ENCODE measurements around the gene SERTAD3. TPM values are rescaled to one million over a fixed set of nuclear protein-coding genes. Genes with fewer than 3 reads are reported as not detected.

Gene SERTAD3
- total and polyA plus RNA-seq, 2 donors (not counting 3 experiments of a cell fraction or from before 2014, with no cell fraction given): 13.3 to 29.9 TPM

DNA sequence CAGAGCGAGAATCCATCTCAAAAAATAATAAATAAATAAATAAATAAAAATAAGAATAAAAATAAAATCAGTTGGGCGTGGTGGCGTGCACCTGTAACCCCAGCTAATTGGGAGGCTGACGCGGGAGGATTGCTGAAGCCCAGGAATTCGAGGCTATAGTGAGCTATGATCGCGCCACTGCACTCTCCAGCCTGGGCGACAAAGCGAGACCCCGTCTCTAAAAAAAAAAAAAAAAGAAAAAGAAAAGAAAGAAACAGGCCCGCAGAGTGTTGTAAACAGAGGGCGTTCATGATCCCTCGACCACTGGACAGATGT is 23.7 kb downstream of the SERTAD3 start:
- Histone ChIP-seq H2AFZ (ENCODE audit: low read depth, low read length) (peak overlapping the region; percentile 17), H3K79me2 (ENCODE audit: control insufficient read depth, insufficient read depth, low read length) (peaks cover 30% of the 10 kb centered on the region), H3K9me1 (replicated peaks; ENCODE audit: control insufficient read depth, extremely low read depth, insufficient read depth, low read length) (no peaks in the 10 kb centered on the region), H3K9me3 (replicated peaks; ENCODE audit: control insufficient read depth, insufficient read depth, low read length) (no peaks in the 10 kb centered on the region), H3K4me2 (ENCODE audit: insufficient read depth, low read length) (peak overlapping the region; percentile 68), H3K4me3 (replicated peaks in 1 of 3; ENCODE audit: insufficient read depth in 1 of 3, low read depth in 1 of 3, low read length in 3 of 3) (peak overlapping the region in 2 of 3 experiments; percentile 22 to 54), H3K36me3 (ENCODE audit: control insufficient read depth in 2 of 2, extremely low read depth in 1 of 2, insufficient read depth in 2 of 2, low read length in 2 of 2) (peaks cover 8 to 9% of the 10 kb centered on the region in 2 experiments), H3K27ac (ENCODE audit: insufficient read depth, low read depth, low read length) (peak overlapping the region; percentile 75), H3K27me3 (ENCODE audit: control insufficient read depth in 2 of 2, insufficient read depth in 2 of 2, low read length in 2 of 2) (no peaks in the 10 kb centered on the region), H4K20me1 (replicated peaks; ENCODE audit: control insufficient read depth, extremely low read depth, insufficient read depth, low read length) (no peaks in the 10 kb centered on the region), H3K4me1 (ENCODE audit: control insufficient read depth, extremely low read depth, insufficient read depth, low read length) (peaks cover 27% of the 10 kb centered on the region), H3K9ac (replicated peaks; ENCODE audit: extremely low read depth, insufficient read depth, low read length) (peak overlapping the region; percentile 46)
- intact Hi-C loops (cut with micrococcal nuclease): loop anchor here (2.0 to 5.0 kb wide), 2 partner anchors 73 to 178 kb away; partner anchors contain the start of genes C19orf47 and PLD3
- no peak for TF ChIP-seq EZH2 (IDR thresholded peaks at IDR 0.05; ENCODE audit: borderline replicate concordance, low read depth, low read length, severe bottlenecking)
- no peak for TF ChIP-seq MYC (IDR thresholded peaks at IDR 0.05; ENCODE audit: low read depth, low read length)
- TF ChIP-seq, protein P1, sequence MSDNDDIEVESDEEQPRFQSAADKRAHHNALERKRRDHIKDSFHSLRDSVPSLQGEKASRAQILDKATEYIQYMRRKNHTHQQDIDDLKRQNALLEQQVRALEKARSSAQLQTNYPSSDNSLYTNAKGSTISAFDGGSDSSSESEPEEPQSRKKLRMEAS (IDR thresholded peaks at IDR 0.05; ENCODE audit: insufficient read depth, insufficient read length): no peak
- no peak for TF ChIP-seq POLR2A (IDR thresholded peaks at IDR 0.05; ENCODE audit: low read depth, low read length)
- no peak for DNase-seq (ENCODE audit: low read depth, low spot score)
- no TSS peak for BruUV-seq (replicated peaks)
- dilution Hi-C loops (cut with MboI; ENCODE audit: extremely low pct_ligation_motif_present, low sequenced_read_pairs): no loop called here
- no peak for FAIRE-seq
- ChIA-PET CTCF (interaction anchor here (0.6 to 3.7 kb wide), 28 partner anchors 9 to 214 kb away, joined by 3 to 43 read pairs (median 5); partner anchors contain the start of genes BLVRB, C19orf47, PLD3 and SERTAD3), POLR2A (interaction anchor here (0.9 to 1.9 kb wide), 4 partner anchors 13 to 115 kb away, joined by 3 to 15 read pairs (median 4); no protein-coding TSS in a partner anchor)

DNA sequence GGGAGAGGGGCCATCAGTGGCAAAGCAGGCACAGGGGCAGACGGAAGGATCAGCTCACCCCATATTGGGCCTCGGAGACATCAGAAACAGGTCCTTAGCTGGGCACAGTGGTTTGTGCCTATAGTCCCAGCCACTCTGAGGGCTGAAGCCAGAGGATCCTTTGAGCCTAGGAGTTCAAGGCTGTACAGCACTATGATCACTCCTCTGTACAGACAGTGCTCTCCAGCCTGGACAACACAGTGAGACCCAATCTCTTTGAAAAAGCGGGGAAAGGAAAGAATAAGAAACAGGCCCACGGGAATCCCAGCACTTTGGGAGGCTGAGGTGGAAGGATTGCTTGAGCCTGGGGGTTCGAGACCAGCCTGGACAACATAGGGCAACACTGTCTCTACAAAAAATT is 24.4 kb downstream of the SERTAD3 start:
- intact Hi-C loops (cut with micrococcal nuclease) (loop anchor here (2.0 to 5.0 kb wide), 2 partner anchors 72 to 179 kb away; partner anchors contain the start of genes C19orf47 and PLD3), dilution Hi-C loops (cut with MboI; ENCODE audit: extremely low pct_ligation_motif_present, low sequenced_read_pairs) (no loop called here)
- Histone ChIP-seq H3K9me3 (replicated peaks; ENCODE audit: control insufficient read depth, insufficient read depth, low read length) (no peaks in the 10 kb centered on the region), H3K27me3 (ENCODE audit: control insufficient read depth in 2 of 2, insufficient read depth in 2 of 2, low read length in 2 of 2) (no peaks in the 10 kb centered on the region), H4K20me1 (replicated peaks; ENCODE audit: control insufficient read depth, extremely low read depth, insufficient read depth, low read length) (no peaks in the 10 kb centered on the region), H3K4me3 (replicated peaks in 1 of 3; ENCODE audit: insufficient read depth in 1 of 3, low read depth in 1 of 3, low read length in 3 of 3) (no peak overlapping the region), H3K27ac (ENCODE audit: insufficient read depth, low read depth, low read length) (no peak overlapping the region), H2AFZ (ENCODE audit: low read depth, low read length) (no peak overlapping the region), H3K4me1 (ENCODE audit: control insufficient read depth, extremely low read depth, insufficient read depth, low read length) (peaks cover 26% of the 10 kb centered on the region), H3K36me3 (ENCODE audit: control insufficient read depth in 2 of 2, extremely low read depth in 1 of 2, insufficient read depth in 2 of 2, low read length in 2 of 2) (peaks cover 8 to 9% of the 10 kb centered on the region in 2 experiments), H3K4me2 (ENCODE audit: insufficient read depth, low read length) (no peak overlapping the region), H3K9me1 (replicated peaks; ENCODE audit: control insufficient read depth, extremely low read depth, insufficient read depth, low read length) (no peaks in the 10 kb centered on the region), H3K9ac (replicated peaks; ENCODE audit: extremely low read depth, insufficient read depth, low read length) (no peak overlapping the region), H3K79me2 (ENCODE audit: control insufficient read depth, insufficient read depth, low read length) (peaks cover 27% of the 10 kb centered on the region)
- DNase-seq (ENCODE audit: low read depth, low spot score): no peak
- ChIA-PET POLR2A (interaction anchor here (1.2 to 1.9 kb wide), 2 partner anchors 13 to 23 kb away, joined by 3 to 15 read pairs; no protein-coding TSS in a partner anchor), CTCF (interaction anchor here (1.1 to 3.7 kb wide), 13 partner anchors 9 to 180 kb away, joined by 3 to 43 read pairs (median 9); partner anchors contain the start of genes BLVRB, SERTAD3 and SPTBN4)
- TF ChIP-seq POLR2A (IDR thresholded peaks at IDR 0.05; ENCODE audit: low read depth, low read length) (no peak), FOS (IDR thresholded peaks at IDR 0.05; ENCODE audit: borderline replicate concordance, insufficient read depth, low read length) (no peak), EZH2 (IDR thresholded peaks at IDR 0.05; ENCODE audit: borderline replicate concordance, low read depth, low read length, severe bottlenecking) (no peak), JUN (IDR thresholded peaks at IDR 0.05; ENCODE audit: borderline replicate concordance, insufficient read depth, insufficient read length, low read depth) (no peak), MYC (IDR thresholded peaks at IDR 0.05; ENCODE audit: low read depth, low read length) (no peak)
- TF ChIP-seq, protein P1 (IDR thresholded peaks at IDR 0.05; ENCODE audit: insufficient read depth, insufficient read length): no peak
- no TSS peak for BruUV-seq (replicated peaks)
- no peak for FAIRE-seq

All from endothelial cell of umbilical vein (primary cell).